ENCODE results near the gene ASB16. TPM values are rescaled to one million over a fixed set of nuclear protein-coding genes. Genes with fewer than 3 reads are reported as not detected.
A peak's percentile ranks its signal among the peaks of the same experiment; 100 is the strongest.

Gene ASB16
- total and polyA plus RNA-seq, 10 of the 15 experiments (the other 5 are each of a cell fraction or from before 2014, with no cell fraction given), result 0.07 to 1.1 (median 0.44) TPM; not detected in 5

GRCh38 chr17:44123356-44124117 lies 47.0 kb upstream of the ASB16 start, which contains the start of gene HDAC5 (continued):
- TF ChIP-seq POLR2AphosphoS2 (IDR thresholded peaks at IDR 0.05; ENCODE audit: low read depth, low read length) (peak; percentile 59; the same call in 1 of the 2 replicates), ZBTB40 (IDR thresholded peaks at IDR 0.05; ENCODE audit: borderline replicate concordance) (no peak; the same call in 1 of the 2 replicates), EZH2 (IDR thresholded peaks at IDR 0.05; ENCODE audit: borderline replicate concordance, control insufficient read depth, low read depth, low read length) (no peak), DPF2 (IDR thresholded peaks at IDR 0.05) (peak; percentile 73), E2F4 (IDR thresholded peaks at IDR 0.05; ENCODE audit: low read depth, low read length) (no peak), CREM (IDR thresholded peaks at IDR 0.05; ENCODE audit: low read depth) (peak; percentile 65), ESRRA (IDR thresholded peaks at IDR 0.05; ENCODE audit: low read length) (no peak), ZBED1 (IDR thresholded peaks at IDR 0.05; ENCODE audit: borderline replicate concordance) (no peak), CEBPZ (IDR thresholded peaks at IDR 0.05; ENCODE audit: low read depth, low read length) (no peak), ZBTB33 (IDR thresholded peaks at IDR 0.05) (peak; percentile 67; the same call in 1 of the 2 replicates), YBX1 (IDR thresholded peaks at IDR 0.05) (no peak), POU2F2 (IDR thresholded peaks at IDR 0.05; ENCODE audit: borderline replicate concordance, low read depth, low read length) (peak; percentile 13; the same call in 1 of the 3 replicates), BCL3 (IDR thresholded peaks at IDR 0.05; ENCODE audit: borderline replicate concordance, insufficient read depth, low read depth, low read length, poor library complexity, severe bottlenecking) (no peak), TBL1XR1 (IDR thresholded peaks at IDR 0.05; ENCODE audit: low read depth, low read length) (no peak), RUNX3 (IDR thresholded peaks at IDR 0.05; ENCODE audit: low read length) (peak; percentile 66), RB1 (IDR thresholded peaks at IDR 0.05; ENCODE audit: borderline replicate concordance) (peak; percentile 75), STAT1 (conservative IDR thresholded peaks at IDR 0.05) (no peak)
